ENCODE results near the gene FGFR3. TPM values are rescaled to one million over a fixed set of nuclear protein-coding genes. Genes with fewer than 3 reads are reported as not detected.

The FGFR3 gene
- total RNA-seq, 2 donors from 2014 or later = 0.12 TPM; not detected in 1

DNA sequence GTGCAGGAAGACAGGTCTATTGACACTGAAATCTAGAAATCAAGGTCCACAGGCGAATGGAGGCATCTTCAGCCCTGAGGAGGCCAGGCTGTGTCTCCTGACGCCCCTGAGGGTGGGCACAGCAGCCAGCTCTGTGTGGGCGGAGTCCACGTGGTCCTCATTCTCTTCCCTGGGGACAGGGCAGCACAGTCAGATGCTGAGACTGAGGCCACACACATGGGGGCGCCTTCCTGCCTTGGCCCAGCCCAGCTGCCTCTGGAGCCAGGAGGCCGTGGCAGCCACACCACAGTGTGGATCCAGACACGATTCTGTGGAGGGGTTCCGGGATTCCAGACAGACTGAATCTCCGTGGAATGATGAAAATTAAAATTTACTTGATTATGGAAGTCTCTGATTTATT is 20.8 kb downstream of the FGFR3 start:
- peak overlapping the region in 1 of 2 donors; percentile 77 for H3K27ac Mint-ChIP-seq
- no peaks in the 10 kb centered on the region for H3K36me3 Mint-ChIP-seq
- no peaks in the 10 kb centered on the region for H3K9me3 Mint-ChIP-seq
- ATAC-seq (no peak), DNase-seq (ENCODE audit: low spot score in 2 of 2) (no peak)

DNA sequence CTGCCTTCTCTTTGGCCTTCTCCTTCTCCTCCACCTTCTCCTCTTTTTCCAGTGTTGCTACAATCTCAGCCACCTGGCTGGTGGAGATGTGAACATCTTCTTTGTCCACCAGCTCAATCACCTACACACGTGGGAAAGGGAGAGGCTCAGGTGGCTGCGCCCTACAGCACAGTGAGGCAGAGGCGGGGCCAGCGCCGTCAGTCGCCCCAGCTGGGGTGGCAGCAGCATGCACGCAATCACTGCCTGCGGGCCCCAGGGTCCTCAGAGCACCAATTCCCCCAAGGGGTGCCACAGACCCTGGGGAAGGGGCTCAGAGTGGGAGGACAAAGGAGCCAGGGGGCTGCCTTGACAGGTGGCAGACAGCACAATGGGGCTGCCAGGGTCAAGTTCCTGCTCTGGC is 21.4 kb downstream of the FGFR3 start:
- Mint-ChIP-seq H3K9me3 (no peaks in the 10 kb centered on the region), H3K36me3 (no peaks in the 10 kb centered on the region), H3K27ac (peak overlapping the region in 1 of 2 donors; percentile 77)
- ATAC-seq (no peak), DNase-seq (ENCODE audit: low spot score in 2 of 2) (no peak)

DNA sequence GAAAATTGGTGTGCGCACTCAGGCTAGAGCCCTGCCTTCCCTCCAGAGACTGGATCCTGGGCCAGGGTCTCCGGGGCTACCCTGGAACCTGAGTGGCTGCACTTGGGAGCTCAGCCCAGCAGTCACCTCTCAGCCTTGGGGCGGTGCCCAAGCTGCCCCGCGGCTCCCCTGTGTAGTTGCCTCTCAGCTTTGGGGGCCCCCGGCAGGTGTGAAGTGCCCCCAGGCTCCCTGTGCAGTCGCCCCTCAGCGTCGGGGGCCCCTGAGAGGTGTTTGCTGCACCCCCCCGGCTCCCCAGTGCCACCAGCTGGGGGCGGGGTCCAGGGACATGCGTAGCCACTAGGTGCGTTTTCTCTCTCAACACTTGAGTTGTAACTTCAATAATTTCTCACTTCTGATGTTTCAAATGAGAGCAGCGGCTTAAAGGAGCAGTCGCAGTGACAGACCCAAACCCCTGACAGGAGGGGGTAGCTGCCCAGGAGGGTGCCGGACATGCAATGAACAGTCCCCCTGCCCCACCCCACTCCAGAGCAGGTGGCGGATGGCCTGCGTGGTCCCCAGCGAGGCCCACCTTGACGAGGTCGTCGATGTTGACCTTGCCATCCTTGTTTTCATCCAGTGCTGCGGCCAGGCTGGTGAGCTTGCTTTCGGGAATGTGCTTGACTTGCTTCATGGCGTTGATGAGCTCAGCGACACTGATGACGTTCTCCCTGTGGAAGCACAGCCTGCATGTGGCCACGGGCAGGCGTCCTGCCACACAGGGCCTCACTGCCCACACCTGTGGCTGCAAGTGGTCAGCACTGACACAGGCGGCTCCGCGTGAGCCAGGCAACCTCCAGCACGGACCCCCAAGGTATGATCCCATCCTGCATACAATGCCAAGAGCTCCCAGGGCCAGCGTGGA is 22.3 kb downstream of the FGFR3 start:
- ATAC-seq (no peak), DNase-seq (ENCODE audit: low spot score in 2 of 2) (no peak)
- Mint-ChIP-seq H3K27ac (no peak overlapping the region), H3K9me3 (no peaks in the 10 kb centered on the region), H3K36me3 (no peaks in the 10 kb centered on the region)

DNA sequence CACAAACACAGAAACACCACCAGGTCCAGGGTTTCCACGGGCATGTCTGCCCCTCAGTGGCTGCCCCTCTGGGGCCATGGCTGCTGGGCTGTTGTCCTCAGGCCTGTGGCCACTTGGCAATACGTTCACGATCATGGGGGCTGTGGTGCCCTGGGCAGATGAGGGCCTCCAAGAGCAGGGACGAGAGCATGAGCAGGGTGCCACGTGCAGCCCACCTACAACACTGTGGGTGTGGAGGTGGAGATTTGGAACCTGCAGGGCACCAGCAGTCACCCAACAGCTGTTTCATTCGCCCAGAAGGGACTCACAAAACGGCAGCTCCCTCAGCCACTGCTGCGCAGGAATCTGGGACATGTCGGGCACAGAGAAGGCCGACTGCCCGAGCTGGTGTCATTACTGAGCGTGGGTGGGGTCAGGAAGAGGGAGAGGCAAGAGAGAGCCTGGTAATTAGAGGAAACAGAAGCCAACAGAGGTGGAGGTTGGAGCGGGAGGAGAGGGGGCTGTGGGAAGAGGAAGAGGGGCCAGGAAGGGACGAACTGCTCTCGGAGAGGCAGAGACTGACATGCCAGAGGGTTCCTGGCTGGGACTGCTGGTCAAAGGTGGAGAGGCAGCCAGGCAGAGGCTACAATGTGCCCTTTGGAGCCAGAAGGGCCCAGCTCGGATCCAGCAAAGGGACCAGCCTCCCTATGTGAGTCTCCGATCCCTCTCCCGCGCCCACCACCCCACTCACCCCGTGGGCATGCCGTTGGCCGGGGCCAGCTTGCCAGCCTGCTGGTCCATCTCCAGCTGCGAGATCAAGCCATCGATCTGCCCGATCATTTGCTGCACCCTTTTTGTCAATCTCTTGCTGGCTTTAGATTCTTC is 23.1 kb downstream of the FGFR3 start:
- Mint-ChIP-seq H3K36me3 (no peaks in the 10 kb centered on the region), H3K27ac (no peak overlapping the region), H3K9me3 (no peaks in the 10 kb centered on the region)
- ATAC-seq (no peak), DNase-seq (ENCODE audit: low spot score in 2 of 2) (no peak)

DNA sequence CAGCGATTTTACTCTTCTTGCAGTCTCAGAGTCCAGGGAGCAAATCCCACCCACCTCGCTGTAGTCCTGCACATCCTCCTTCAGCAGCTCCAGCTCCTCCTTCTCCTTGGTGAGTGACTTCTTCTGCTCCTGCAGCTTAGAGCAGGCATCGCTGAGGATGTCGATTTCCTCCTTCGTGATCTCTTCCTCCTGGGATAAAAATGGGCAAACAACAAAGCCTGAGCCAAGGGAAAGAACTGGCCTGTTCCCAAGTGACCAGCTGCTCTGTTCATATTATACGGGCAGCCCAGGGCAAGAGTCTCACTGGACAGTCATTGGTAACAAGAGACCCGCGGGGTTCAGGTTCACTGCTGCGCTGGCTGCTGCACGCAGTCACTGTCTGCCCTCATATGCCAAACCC is 26.2 kb downstream of the FGFR3 start:
- H3K36me3 Mint-ChIP-seq = no peaks in the 10 kb centered on the region
- DNase-seq (ENCODE audit: low spot score in 2 of 2) (no peak), ATAC-seq (no peak)
- peak overlapping the region; percentile 1 to 52 for H3K27ac Mint-ChIP-seq
- no peaks in the 10 kb centered on the region for H3K9me3 Mint-ChIP-seq

DNA sequence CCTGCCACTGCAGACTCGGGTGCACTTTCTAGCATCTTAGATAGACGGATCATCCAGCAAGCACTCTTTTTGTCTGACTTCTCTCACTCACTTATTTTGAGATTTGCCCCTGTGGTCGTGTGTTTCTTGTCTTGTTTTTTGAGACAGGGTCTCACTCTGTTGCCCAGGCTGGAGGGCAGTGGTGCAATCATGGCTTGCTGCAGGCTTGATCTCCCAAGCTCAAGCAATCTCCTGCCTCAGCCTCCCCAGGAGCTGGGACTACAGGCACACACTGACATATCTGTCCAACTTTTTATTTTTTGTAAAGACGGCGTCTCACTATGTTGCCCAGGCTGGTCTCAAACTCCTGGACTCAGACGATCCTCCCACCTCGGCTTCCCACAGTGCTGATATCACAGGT is 26.7 kb downstream of the FGFR3 start:
- ATAC-seq = no peak
- H3K27ac Mint-ChIP-seq = peak overlapping the region; percentile 1 to 52
- no peak for DNase-seq (ENCODE audit: low spot score in 2 of 2)
- H3K36me3 Mint-ChIP-seq = no peaks in the 10 kb centered on the region
- H3K9me3 Mint-ChIP-seq = no peaks in the 10 kb centered on the region

DNA sequence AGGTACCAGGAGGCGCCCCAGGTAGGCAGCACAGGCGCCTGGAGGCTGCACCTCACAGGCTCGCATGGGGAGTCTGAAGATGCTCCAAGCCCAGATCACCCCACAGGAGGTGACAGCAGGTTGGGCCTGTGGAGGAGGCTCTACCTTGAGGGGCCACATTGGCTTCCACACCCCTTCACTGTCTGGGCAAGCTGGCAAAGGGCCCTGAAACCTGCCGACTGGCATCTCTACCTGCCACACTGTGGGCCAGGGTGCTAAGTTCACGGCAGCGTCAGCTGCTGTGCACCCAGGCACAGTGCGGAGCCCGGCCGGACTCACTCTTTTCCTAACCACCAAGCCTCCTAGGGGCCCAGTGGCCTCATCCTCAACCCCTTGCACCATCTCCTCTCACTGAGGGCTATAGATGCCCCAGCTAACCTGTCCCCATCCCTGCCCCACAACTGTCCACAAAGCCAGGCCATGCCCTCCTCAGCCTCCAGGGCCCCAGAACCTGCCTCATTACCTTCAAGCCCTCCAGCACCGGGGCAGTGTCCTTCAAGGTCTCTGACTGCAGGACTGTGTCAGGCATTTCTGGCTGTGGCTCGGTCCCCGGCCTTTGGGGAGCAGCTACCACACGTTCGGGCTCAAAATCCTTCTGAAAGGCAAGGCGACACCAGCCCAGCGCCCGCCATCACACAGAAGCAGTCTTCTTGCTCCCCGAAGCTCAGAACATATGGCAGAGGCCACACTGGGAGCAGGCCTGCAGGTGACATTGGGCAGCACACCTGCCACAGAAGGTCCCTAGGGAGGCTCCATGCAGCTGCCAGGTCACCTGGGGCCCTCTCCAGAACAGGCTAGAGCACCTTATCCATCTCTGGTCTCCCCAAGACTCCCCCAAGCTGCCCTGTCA is 28.8 kb downstream of the FGFR3 start:
- Mint-ChIP-seq H3K27ac (peak overlapping the region in 1 of 2 donors; percentile 50), H3K9me3 (no peaks in the 10 kb centered on the region), H3K36me3 (no peaks in the 10 kb centered on the region)
- no peak for ATAC-seq
- DNase-seq (ENCODE audit: low spot score in 2 of 2) = no peak

DNA sequence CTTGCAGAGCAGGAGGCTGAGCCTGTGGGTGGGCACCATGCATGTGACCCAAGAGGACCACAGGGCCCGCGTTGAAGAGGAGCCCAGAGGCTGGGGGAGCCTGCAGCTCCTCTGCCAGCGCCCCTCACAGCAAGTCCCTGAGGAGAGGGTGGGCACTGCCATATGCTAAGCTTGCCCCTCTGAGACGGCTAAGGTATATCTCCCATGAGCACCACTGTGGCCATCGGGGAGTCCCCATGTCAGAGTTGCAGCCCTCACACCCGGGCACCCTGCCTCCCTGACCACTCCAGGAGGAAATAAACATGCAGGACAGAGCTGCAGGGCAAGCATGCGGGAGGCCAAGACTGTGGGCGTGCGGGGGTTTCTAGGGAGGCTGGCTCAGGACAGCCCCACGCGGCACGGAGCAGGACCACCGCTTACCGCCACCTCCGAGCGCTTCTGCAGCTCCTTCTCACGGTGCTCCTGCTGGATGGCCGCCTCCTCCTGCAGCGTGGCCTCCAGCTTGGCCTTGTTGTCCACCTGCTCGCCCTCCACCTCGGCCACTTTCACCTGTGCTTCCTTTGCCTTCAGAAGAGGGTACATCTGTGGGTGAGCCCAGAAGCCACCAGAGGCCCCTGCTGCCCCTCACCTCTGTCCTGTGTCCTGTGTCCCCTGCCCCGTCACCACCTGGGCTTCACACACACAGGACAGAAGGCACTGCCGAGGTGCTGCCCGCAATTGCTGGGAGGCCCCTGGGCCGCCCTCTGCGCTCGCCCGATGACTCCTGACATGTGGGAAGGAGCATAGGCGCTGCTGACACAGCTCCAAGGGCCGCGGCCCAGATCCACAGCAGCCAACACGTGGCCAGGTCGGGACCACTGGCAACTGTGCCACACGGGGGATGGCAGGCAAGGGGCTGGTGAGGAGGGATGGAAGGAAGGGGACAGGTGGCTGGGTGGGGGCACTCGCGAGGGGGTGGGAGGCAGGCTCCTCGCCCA is 29.8 kb downstream of the FGFR3 start:
- no peaks in the 10 kb centered on the region for H3K9me3 Mint-ChIP-seq
- no peak for ATAC-seq
- no peak overlapping the region for H3K27ac Mint-ChIP-seq
- DNase-seq (ENCODE audit: low spot score in 2 of 2) = no peak
- no peaks in the 10 kb centered on the region for H3K36me3 Mint-ChIP-seq

DNA sequence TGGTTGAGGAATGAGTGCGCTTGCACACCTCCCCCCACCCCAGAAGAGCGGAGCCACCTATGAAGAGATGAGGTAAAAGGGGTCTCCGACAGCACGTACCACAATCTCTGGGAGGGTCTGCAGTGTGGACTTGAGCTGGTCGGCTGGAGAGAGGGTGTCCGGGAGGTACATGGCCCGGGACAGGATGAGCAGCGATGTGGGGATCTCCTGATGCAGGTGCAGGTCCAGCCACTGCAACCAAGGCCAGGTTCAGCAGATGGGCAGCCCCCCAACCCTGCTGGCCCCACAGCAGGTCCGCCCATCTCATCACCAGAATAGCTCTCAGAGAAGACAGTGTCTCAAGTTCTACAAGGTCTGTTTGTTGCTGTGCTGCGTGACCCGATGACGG is 30.4 kb downstream of the FGFR3 start:
- Mint-ChIP-seq H3K27ac (no peak overlapping the region), H3K36me3 (no peaks in the 10 kb centered on the region), H3K9me3 (no peaks in the 10 kb centered on the region)
- DNase-seq (ENCODE audit: low spot score in 2 of 2) = no peak
- ATAC-seq = no peak

DNA sequence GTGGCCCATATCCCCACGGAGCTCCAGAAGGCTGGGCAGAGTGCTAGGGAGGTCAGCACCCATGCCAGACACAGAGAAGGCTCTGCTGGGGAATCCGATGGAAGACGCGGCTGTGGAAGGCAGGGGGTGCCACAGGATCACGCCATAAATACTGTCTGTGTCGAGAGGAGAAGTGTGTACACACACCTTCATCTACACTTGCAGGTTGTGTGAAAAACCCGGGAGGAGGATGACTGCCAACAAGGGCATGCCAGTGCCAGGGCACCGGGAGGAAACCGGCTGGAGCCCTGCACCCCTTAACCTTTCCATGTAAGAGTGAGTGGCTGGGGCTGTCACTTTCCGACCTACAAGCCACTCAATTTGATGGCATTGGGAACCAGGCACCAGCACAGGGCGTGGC is 31.7 kb downstream of the FGFR3 start:
- H3K36me3 Mint-ChIP-seq = peaks cover 3 to 4% of the 10 kb centered on the region in 2 donors
- DNase-seq (ENCODE audit: low spot score in 2 of 2) = no peak
- H3K27ac Mint-ChIP-seq = peak overlapping the region in 1 of 2 donors; percentile 23
- ATAC-seq = no peak
- no peaks in the 10 kb centered on the region for H3K9me3 Mint-ChIP-seq

DNA sequence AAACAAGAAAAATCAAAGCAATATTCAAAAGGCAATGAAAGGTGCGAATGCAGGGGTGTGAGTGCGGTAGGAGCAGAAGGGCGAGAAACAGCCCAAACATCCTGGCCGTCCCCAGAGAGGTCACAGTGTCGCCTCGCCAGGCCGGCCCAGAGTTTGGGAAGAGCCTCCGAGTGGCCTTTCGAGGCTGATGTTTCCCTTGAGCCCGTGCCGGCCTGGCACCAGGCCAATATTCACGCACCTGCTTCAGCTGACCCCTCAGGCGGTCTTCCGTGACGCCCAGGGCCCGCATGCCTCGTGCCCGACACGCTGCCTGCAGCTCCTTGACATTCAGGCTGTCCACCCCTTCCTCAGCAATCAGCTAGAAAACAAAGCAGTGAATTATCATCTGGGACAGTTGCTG is 32.2 kb downstream of the FGFR3 start:
- ATAC-seq (no peak), DNase-seq (ENCODE audit: low spot score in 2 of 2) (no peak)
- Mint-ChIP-seq H3K36me3 (peaks cover 4 to 6% of the 10 kb centered on the region in 2 donors), H3K9me3 (no peaks in the 10 kb centered on the region), H3K27ac (peak overlapping the region in 1 of 2 donors; percentile 23)

DNA sequence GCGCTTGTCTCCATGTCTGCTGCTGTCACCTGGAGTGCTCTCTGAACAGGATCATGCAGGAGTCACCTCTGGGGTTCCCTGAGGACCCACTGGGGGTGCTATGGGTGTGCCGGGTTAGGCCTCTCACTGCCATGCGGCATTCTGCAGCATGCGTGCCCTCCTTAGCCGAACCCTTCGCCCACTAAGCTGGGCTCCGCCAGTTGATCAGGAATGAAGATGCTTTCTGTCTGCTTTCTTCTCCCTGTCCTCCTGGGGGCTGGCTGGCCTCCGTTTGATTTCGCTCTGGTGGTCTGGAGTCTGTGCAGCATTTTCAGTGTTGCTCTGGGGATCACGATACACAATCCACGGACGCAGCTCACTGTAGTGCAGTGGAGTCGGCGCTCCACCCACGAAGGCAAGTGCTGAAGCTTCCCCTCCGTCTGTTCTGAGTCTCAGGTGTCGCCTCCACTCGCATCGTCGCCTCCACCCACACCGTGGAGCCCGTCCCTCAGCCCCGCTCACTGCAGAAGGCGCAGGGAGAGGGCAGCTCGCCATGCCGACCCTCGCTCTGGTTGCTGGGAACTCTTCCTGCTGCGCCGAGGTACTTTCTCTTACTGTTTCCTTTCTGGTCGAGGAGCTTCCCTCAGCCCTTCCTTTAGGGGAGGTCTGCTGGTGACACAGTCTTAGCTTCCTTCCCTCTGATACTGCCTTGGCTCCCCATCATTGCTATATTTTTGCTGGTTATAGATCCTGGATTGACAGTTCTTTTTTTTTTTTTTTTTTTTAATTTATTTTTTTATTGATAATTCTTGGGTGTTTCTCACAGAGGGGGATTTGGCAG is 33.6 kb downstream of the FGFR3 start:
- ATAC-seq (no peak), DNase-seq (ENCODE audit: low spot score in 2 of 2) (no peak)
- Mint-ChIP-seq H3K27ac (no peak overlapping the region), H3K36me3 (peaks cover 4 to 10% of the 10 kb centered on the region in 2 donors), H3K9me3 (no peaks in the 10 kb centered on the region)

DNA sequence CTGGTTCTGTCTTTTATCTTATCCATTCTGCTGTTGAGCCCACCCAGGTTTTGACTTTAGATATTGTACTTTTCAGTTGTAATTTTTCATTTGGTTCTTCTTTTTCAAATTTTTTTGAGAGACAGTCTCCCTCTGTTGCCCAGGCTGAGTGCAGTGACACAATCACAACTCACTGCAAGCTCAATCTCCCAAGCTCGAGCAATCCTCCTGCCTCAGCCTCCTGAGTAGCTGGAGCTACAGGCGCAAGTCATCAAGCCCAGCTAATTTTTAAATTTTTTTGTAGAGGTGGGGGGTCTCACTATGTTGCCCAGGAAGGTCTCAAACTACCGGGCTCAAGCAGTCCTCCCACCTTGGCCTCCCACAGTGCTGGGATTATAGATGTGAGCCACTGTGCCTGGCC is 37.1 kb downstream of the FGFR3 start:
- H3K36me3 Mint-ChIP-seq = peaks cover 4 to 18% of the 10 kb centered on the region in 2 donors
- DNase-seq (ENCODE audit: low spot score in 2 of 2) = no peak
- peak overlapping the region; percentile 15 to 32 for H3K27ac Mint-ChIP-seq
- ATAC-seq = no peak
- no peaks in the 10 kb centered on the region for H3K9me3 Mint-ChIP-seq

DNA sequence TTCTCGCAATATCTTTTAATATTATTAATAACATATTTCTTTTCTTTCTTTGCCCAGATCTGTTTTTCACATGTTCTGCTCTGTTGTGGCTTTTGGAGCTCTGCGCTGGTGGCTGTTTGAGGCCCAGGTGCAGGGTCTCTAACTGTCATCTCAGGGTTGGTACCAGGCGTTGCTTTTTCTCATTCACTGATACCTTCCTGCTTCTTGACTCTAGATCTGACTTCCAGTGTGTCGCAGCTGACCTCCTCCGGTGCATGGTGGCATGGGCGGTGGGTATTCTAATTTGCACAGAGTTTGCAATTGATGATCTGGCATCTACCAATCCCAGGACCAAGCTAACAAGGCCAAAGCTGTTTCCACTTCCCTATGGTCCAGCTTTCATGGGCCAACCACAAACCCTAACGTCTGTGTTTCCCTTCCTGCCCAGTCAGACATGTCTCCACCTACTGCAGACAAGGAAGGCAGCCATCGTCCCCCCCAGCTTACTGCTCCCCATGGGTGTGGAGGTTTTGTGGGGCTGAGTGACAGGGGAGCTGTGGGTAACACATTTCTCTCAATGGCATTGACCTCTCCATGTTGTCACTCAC is 37.6 kb downstream of the FGFR3 start:
- ATAC-seq (no peak), DNase-seq (ENCODE audit: low spot score in 2 of 2) (no peak)
- H3K27ac Mint-ChIP-seq = peak overlapping the region in 1 of 2 donors; percentile 44
- H3K9me3 Mint-ChIP-seq = no peaks in the 10 kb centered on the region
- H3K36me3 Mint-ChIP-seq = peaks cover 4 to 18% of the 10 kb centered on the region in 2 donors

Measured in activated naive CD4-positive, alpha-beta T cell treated with anti-CD3 and anti-CD28 coated beads, Interleukin-2, amount 50 U/mL, for 72 hours (primary cell).